Measurements from ENCODE around the gene SMOC1.

- TF ChIP-seq CTCF (IDR thresholded peaks at IDR 0.05; ENCODE audit: borderline replicate concordance, extremely low read depth, low read length, poor library complexity, severe bottlenecking), result no peak
- TF ChIP-seq EZH2 (IDR thresholded peaks at IDR 0.05; ENCODE audit: borderline replicate concordance, low read depth, low read length, severe bottlenecking), result no peak
These were observed 43.0 kb downstream of the SMOC1 start for GRCh38 chr14:69922198-69922597.
